Nephron progenitor cell (in vitro differentiated cells): Measurements from ENCODE around the gene SOD3.

ENCODE experiments used
- DNase-seq: peaks from one replicate; pipeline ENCODE4 v3.0.0; 2021
- H3K27ac Mint-ChIP-seq: 2 replicates; pipeline ENCODE4 v1.8.0; 2021; ENCODE audit warnings: mild to moderate bottlenecking, moderate library complexity, mixed read lengths
- H3K27me3 Mint-ChIP-seq: 2 replicates; pipeline ENCODE4 v1.8.0; 2021; ENCODE audit warnings: mild to moderate bottlenecking, low read depth, mixed read lengths; ENCODE audit not compliant: poor library complexity
- H3K36me3 Mint-ChIP-seq: 2 replicates; pipeline ENCODE4 v1.8.0; 2021; ENCODE audit warnings: low read depth, mixed read lengths
- H3K4me1 Mint-ChIP-seq: 2 replicates; pipeline ENCODE4 v1.8.0; 2021; ENCODE audit warnings: mixed read lengths
- H3K4me3 Mint-ChIP-seq: 2 replicates; pipeline ENCODE4 v1.8.0; 2021; ENCODE audit warnings: mild to moderate bottlenecking, moderate library complexity, mixed read lengths
- H3K9me3 Mint-ChIP-seq: 2 replicates; pipeline ENCODE4 v1.8.0; 2021; ENCODE audit warnings: mild to moderate bottlenecking, moderate library complexity, mixed read lengths
- TF ChIP-seq, protein P1 (sequence below): fragments of 200-600 bp; sonication (generic); IDR thresholded peaks from 2 replicates; pipeline ENCODE4 v1.5.0; 2021; ENCODE audit warnings: antibody characterized with exemption

The SOD3 gene

DNA sequence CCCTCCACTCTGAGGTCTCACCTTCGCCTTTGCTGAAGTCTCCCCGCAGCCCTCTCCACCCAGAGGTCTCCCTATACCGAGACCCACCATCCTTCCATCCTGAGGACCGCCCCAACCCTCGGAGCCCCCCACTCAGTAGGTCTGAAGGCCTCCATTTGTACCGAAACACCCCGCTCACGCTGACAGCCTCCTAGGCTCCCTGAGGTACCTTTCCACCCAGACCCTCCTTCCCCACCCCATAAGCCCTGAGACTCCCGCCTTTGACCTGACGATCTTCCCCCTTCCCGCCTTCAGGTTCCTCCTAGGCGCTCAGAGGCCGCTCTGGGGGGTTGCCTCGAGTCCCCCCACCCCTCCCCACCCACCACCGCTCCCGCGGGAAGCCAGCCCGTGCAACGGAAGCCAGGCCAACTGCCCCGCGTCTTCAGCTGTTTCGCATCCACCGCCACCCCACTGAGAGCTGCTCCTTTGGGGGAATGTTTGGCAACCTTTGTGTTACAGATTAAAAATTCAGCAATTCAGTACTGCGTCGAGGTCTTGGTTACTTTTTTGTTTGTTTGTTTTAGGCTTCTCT, 5.0 kb downstream of the SOD3 start:
- TF ChIP-seq, protein P1, sequence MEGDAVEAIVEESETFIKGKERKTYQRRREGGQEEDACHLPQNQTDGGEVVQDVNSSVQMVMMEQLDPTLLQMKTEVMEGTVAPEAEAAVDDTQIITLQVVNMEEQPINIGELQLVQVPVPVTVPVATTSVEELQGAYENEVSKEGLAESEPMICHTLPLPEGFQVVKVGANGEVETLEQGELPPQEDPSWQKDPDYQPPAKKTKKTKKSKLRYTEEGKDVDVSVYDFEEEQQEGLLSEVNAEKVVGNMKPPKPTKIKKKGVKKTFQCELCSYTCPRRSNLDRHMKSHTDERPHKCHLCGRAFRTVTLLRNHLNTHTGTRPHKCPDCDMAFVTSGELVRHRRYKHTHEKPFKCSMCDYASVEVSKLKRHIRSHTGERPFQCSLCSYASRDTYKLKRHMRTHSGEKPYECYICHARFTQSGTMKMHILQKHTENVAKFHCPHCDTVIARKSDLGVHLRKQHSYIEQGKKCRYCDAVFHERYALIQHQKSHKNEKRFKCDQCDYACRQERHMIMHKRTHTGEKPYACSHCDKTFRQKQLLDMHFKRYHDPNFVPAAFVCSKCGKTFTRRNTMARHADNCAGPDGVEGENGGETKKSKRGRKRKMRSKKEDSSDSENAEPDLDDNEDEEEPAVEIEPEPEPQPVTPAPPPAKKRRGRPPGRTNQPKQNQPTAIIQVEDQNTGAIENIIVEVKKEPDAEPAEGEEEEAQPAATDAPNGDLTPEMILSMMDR = no peak
- Mint-ChIP-seq H3K4me3 (peak overlapping the region; percentile 82), H3K9me3 (peaks cover 4% of the 10 kb centered on the region), H3K36me3 (no peaks in the 10 kb centered on the region), H3K27ac (no peak overlapping the region), H3K27me3 (peaks cover 67% of the 10 kb centered on the region), H3K4me1 (peaks cover 19% of the 10 kb centered on the region)
- DNase-seq = peak; percentile 12

DNA sequence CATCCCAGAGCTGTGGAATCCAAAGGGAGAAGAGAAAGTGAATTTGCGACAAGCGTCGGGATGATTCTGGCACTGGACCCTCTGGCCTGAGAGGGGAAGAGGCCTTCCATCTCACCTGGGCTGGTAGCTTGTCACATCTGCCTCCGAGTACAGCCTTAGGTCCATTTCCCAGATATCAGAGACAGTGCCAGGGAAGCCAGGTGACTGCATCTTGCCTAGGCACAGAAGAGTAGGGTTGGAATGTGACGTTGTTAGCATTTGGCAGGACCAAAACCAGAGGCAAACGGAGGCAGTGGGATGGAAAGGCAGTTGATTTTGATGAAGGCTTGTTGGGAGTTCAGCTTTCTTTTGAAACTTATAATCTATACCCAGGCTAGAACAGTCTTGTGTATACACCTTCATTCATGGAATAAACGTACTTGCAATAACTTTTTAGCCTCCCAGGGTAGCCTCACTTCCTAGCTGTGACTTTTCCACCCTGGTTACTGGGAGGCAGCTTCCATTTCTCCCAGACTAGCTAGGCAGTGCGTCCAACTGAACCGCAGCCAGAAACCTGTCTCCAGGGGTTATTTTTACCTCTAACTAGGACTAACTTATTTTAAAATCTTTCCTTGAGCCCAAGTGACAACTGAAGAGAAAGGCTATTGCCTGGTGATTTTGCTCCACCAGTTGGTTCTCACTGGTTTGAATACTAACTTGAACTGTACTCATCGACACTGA, 5.9 kb downstream of the SOD3 start:
- Mint-ChIP-seq H3K27me3 (peaks cover 67% of the 10 kb centered on the region), H3K36me3 (no peaks in the 10 kb centered on the region), H3K4me3 (peak overlapping the region; percentile 82), H3K27ac (no peak overlapping the region), H3K4me1 (peaks cover 14% of the 10 kb centered on the region), H3K9me3 (peaks cover 4% of the 10 kb centered on the region)
- TF ChIP-seq, protein P1 = no peak
- no peak for DNase-seq

DNA sequence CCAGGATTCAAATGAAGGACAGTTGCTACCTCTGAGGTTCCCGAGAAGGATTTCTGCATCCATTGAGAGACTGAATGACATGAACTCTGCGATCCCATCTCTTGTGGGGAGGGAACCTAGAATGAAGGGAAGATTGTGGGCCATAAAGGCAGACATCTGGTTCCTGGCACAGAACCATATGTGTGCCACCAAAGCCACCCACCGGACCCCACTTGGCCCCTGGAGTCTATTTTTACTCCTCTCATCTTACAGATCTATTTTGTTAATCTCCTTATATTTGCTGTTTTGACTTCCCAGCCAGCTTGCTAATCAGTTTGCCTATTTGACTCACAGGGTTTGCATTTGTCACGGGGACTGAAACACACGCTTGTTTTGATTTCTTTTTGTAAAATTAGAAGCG, 7.3 kb downstream of the SOD3 start:
- Mint-ChIP-seq H3K4me3 (no peak overlapping the region), H3K27me3 (peaks cover 56% of the 10 kb centered on the region), H3K4me1 (peaks cover 20% of the 10 kb centered on the region), H3K9me3 (peaks cover 4% of the 10 kb centered on the region), H3K27ac (no peak overlapping the region), H3K36me3 (peaks cover under 1% of the 10 kb centered on the region)
- DNase-seq = no peak
- TF ChIP-seq, protein P1 = no peak

DNA sequence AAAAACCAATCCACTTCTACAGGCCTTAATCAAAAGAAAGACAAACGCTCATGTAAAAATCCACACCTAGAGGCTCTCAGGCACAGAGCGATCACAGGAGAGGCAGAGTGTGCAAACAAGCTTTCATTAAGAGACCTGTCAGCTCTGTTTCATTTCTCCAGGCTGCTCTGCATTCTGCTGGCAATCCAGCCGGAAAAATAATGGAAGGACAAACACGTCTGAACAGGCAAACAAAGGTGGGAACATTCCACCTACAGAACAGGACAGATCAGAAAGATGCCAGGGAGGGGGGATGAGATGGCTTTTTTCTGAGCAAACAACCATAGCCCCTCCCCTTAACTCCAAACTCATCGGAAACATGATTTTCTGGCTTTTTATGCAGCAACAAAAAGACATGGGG, 9.7 kb downstream of the SOD3 start:
- H3K4me3 Mint-ChIP-seq = no peak overlapping the region
- DNase-seq = no peak

DNA sequence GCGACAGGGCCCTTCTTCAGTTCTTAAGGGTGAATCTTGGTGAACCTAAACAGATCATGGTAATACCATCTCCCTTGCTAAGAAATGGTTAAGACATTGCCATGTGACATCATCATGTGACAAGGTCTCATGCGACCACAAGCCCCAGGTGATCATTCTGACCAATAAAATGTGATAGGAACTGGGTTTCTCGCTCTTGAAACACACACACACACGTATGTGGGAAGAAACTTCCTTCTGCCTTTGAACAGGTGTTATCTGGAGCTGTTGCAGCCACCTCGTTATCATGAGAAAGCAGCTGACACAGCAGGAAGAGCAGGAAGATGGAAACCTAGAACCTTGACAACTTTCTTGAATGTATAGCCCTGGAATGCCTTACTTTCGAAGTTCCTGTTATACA, 10.2 kb downstream of the SOD3 start:
- Mint-ChIP-seq H3K4me1 (peaks cover 28% of the 10 kb centered on the region), H3K27ac (no peak overlapping the region), H3K27me3 (peaks cover 28% of the 10 kb centered on the region), H3K36me3 (peaks cover 10% of the 10 kb centered on the region), H3K4me3 (no peak overlapping the region), H3K9me3 (no peaks in the 10 kb centered on the region)
- TF ChIP-seq, protein P1 = no peak
- no peak for DNase-seq

More for the DNA sequence above, 9.7 kb downstream of the SOD3 start:
- no peak overlapping the region for H3K27ac Mint-ChIP-seq
- peaks cover 10% of the 10 kb centered on the region for H3K36me3 Mint-ChIP-seq
- peaks cover 33% of the 10 kb centered on the region for H3K4me1 Mint-ChIP-seq
- H3K9me3 Mint-ChIP-seq = no peaks in the 10 kb centered on the region
- H3K27me3 Mint-ChIP-seq = peaks cover 33% of the 10 kb centered on the region
- TF ChIP-seq, protein P1 = no peak
